Measurements from ENCODE around the gene MRPS27. TPM values are rescaled to one million over a fixed set of nuclear protein-coding genes. Genes with fewer than 3 reads are reported as not detected.

Gene MRPS27
- total and polyA plus RNA-seq, 2 of the 4 experiments (the other 2 are of a cell fraction) = 46.9 to 90.5 TPM

- peaks cover 21% of the 10 kb centered on the region for H3K36me3 ChIP-seq (ENCODE audit: control insufficient read depth, insufficient read depth, low read length)
- ATAC-seq (ENCODE audit: low read depth) (no peak), DNase-seq (no peak)
- H4K20me1 ChIP-seq (ENCODE audit: insufficient read depth, low read length) = no peaks in the 10 kb centered on the region
- no peak overlapping the region for H2BK120ac ChIP-seq (ENCODE audit: low read depth, low read length)
- intact Hi-C loops (cut with micrococcal nuclease) = no loop called here
- POLR2A ChIA-PET (ENCODE audit: unreplicated experiment) = no interaction called here
- no peaks in the 10 kb centered on the region for H3K9me3 ChIP-seq (ENCODE audit: control insufficient read depth, insufficient read depth, low read length)
- no peak overlapping the region for H4K5ac ChIP-seq (ENCODE audit: low read depth, low read length)
- H3K4me1 ChIP-seq (ENCODE audit: control insufficient read depth, insufficient read depth, low read length) = no peaks in the 10 kb centered on the region
- no peak overlapping the region for H2AK5ac ChIP-seq (ENCODE audit: low read depth, low read length)
- WGBS, 2 experiments (ENCODE audit: extremely low coverage in 2 of 2, insufficient read length in 1 of 2) = no CpG with 5 or more reads among the region's 4 CpGs
- no peak overlapping the region for H3K4ac ChIP-seq (ENCODE audit: low read depth, low read length)
- H3K4me3 ChIP-seq (ENCODE audit: insufficient read depth, low read depth, low read length) = no peak overlapping the region
- H2BK5ac ChIP-seq (ENCODE audit: low read depth, low read length, poor library complexity, severe bottlenecking) = no peak overlapping the region
- H3K9ac ChIP-seq (ENCODE audit: low read depth, low read length) = no peak overlapping the region
- H3K18ac ChIP-seq (ENCODE audit: low read depth, low read length) = no peak overlapping the region
- in situ Hi-C loops (cut with MboI; ENCODE audit: low sequenced_read_pairs) = no loop called here
- no peak overlapping the region for H3K56ac ChIP-seq (ENCODE audit: extremely low read depth, insufficient read depth, low read length)
- TF ChIP-seq MXI1 (IDR thresholded peaks at IDR 0.05; ENCODE audit: borderline replicate concordance, low read depth, low read length) (no peak), FOS (IDR thresholded peaks at IDR 0.05; ENCODE audit: low read depth, low read length) (no peak), BHLHE40 (IDR thresholded peaks at IDR 0.05; ENCODE audit: low read depth, low read length) (no peak), USF2 (IDR thresholded peaks at IDR 0.05; ENCODE audit: low read depth, low read length) (no peak), MAFK (IDR thresholded peaks at IDR 0.05; ENCODE audit: low read depth, low read length) (peak; percentile 43), RCOR1 (IDR thresholded peaks at IDR 0.05; ENCODE audit: insufficient replicate concordance, low read length) (no peak), POLR2A (IDR thresholded peaks at IDR 0.05; ENCODE audit: low read depth, low read length) (no peak), CEBPB (IDR thresholded peaks at IDR 0.05; ENCODE audit: low read depth, low read length) (no peak)
- BruUV-seq (replicated peaks) = no TSS peak
- no peaks in the 10 kb centered on the region; a peak in 1 of 4 replicates for H3K79me1 ChIP-seq (ENCODE audit: low read depth in 1 of 2, low read length in 2 of 2)
- H2AK9ac ChIP-seq (replicated peaks; ENCODE audit: low read depth, low read length, poor library complexity) = no peak overlapping the region
- no peak overlapping the region for H4K8ac ChIP-seq (ENCODE audit: low read depth in 2 of 2, low read length in 2 of 2)
- no peak overlapping the region for H3K4me2 ChIP-seq (ENCODE audit: low read depth, low read length)
- CTCF ChIA-PET = interaction anchor here (0.6 kb wide), 1 partner anchor 556 kb away, joined by 3 read pairs; no protein-coding TSS in a partner anchor
- H3K27me3 ChIP-seq (ENCODE audit: control insufficient read depth, insufficient read depth, low read length) = no peaks in the 10 kb centered on the region
- H4K91ac ChIP-seq (ENCODE audit: insufficient read depth, low read depth, low read length) = no peak overlapping the region
- H2BK20ac ChIP-seq (ENCODE audit: low read depth, low read length) = no peak overlapping the region
- no peaks in the 10 kb centered on the region for H3K9me1 ChIP-seq (ENCODE audit: insufficient read depth, low read length)
- H2AFZ ChIP-seq (replicated peaks; ENCODE audit: low read length, poor library complexity) = no peak overlapping the region
- no peak overlapping the region for H2BK15ac ChIP-seq (ENCODE audit: low read depth, low read length)
- H3K27ac ChIP-seq (ENCODE audit: insufficient read depth, low read length) = no peak overlapping the region
- no peak overlapping the region for H3K14ac ChIP-seq (replicated peaks; ENCODE audit: low read depth, low read length)
- H3K23ac ChIP-seq (ENCODE audit: low read depth, low read length) = no peak overlapping the region
- dilution Hi-C loops (cut with HindIII; ENCODE audit: low sequenced_read_pairs, unreplicated experiment) = no loop called here
Observed at GRCh38 chr5:72338689-72339209, 18.7 kb upstream of the MRPS27 start.
